HEK293T (cell line): Measurements from ENCODE around the gene CD59.
A peak's percentile ranks its signal among the peaks of the same experiment; 100 is the strongest.

ENCODE experiments used
- CTCF ChIA-PET: fragments of 350-600 bp; formaldehyde crosslinking; extraction: SDS; loops from one replicate; lab custom pipeline; 2021; ENCODE audit warnings: antibody characterized with exemption, inconsistent platforms; lab: Yijun Ruan, JAX
- POLR2A ChIA-PET: fragments of 350-600 bp; formaldehyde crosslinking; extraction: SDS; loops from one replicate; lab custom pipeline; 2020; ENCODE audit warnings: antibody characterized with exemption, inconsistent platforms; lab: Yijun Ruan, JAX
- DNase-seq: peaks from one replicate; pipeline ENCODE4 v3.0.0; 2012; ENCODE audit warnings: mixed read lengths; ENCODE audit errors: extremely low spot score
- ARNT ChIP-seq: fragments of 450-650 bp; IDR thresholded peaks from 2 replicates; pipeline ENCODE4 v1.6.1; 2017; ENCODE audit warnings: mild to moderate bottlenecking
- BHLHE40 ChIP-seq: fragments of 450-650 bp; IDR thresholded peaks from 2 replicates; pipeline ENCODE4 v1.6.1; 2016; ENCODE audit warnings: mild to moderate bottlenecking, moderate library complexity, borderline replicate concordance
- CTBP1 ChIP-seq: fragments of 450-650 bp; IDR thresholded peaks from 2 replicates; pipeline ENCODE4 v1.6.1; 2016; ENCODE audit warnings: borderline replicate concordance
- ELF4 ChIP-seq: fragments of 450-650 bp; IDR thresholded peaks from 2 replicates; pipeline ENCODE4 v1.6.1; 2017; ENCODE audit warnings: antibody characterized with exemption
- FOXA1 ChIP-seq: fragments of 450-650 bp; IDR thresholded peaks from 2 replicates; pipeline ENCODE4 v1.6.1; 2016; ENCODE audit warnings: mild to moderate bottlenecking
- FOXK2 ChIP-seq: fragments of 450-650 bp; IDR thresholded peaks from 2 replicates; pipeline ENCODE4 v1.6.1; 2016; ENCODE audit warnings: mild to moderate bottlenecking
- FOXM1 ChIP-seq: fragments of 450-650 bp; IDR thresholded peaks from 2 replicates; pipeline ENCODE4 v1.6.1; 2017; ENCODE audit warnings: mild to moderate bottlenecking, borderline replicate concordance
- HDGF ChIP-seq: fragments of 450-650 bp; IDR thresholded peaks from 2 replicates; pipeline ENCODE4 v1.6.1; 2017; ENCODE audit warnings: antibody characterized with exemption, borderline replicate concordance
- L3MBTL2 ChIP-seq: fragments of 450-650 bp; conservative IDR thresholded peaks from 2 replicates; pipeline ENCODE4 v1.6.1; 2016; ENCODE audit warnings: mild to moderate bottlenecking
- LEF1 ChIP-seq: fragments of 450-650 bp; IDR thresholded peaks from 2 replicates; pipeline ENCODE4 v1.6.1; 2017; ENCODE audit warnings: mild to moderate bottlenecking, borderline replicate concordance
- NFRKB ChIP-seq: fragments of 450-650 bp; IDR thresholded peaks from 2 replicates; pipeline ENCODE4 v1.6.1; 2016; ENCODE audit warnings: mild to moderate bottlenecking, moderate library complexity
- SP1 ChIP-seq: fragments of 450-650 bp; IDR thresholded peaks from 2 replicates; pipeline ENCODE4 v1.6.1; 2017
- SUZ12 ChIP-seq: fragments of 450-650 bp; IDR thresholded peaks from 2 replicates; pipeline ENCODE4 v1.6.1; 2016; ENCODE audit warnings: mild to moderate bottlenecking
- TARDBP ChIP-seq: fragments of 450-650 bp; IDR thresholded peaks from 2 replicates; pipeline ENCODE4 v1.6.1; 2016
- ZNF384 ChIP-seq: fragments of 450-650 bp; IDR thresholded peaks from 2 replicates; pipeline ENCODE4 v1.6.1; 2016
- TF ChIP-seq, protein P1 (sequence below): fragments of 450-650 bp; IDR thresholded peaks from 2 replicates; pipeline ENCODE4 v1.6.1; 2016

Gene CD59, protein sequence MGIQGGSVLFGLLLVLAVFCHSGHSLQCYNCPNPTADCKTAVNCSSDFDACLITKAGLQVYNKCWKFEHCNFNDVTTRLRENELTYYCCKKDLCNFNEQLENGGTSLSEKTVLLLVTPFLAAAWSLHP

DNA sequence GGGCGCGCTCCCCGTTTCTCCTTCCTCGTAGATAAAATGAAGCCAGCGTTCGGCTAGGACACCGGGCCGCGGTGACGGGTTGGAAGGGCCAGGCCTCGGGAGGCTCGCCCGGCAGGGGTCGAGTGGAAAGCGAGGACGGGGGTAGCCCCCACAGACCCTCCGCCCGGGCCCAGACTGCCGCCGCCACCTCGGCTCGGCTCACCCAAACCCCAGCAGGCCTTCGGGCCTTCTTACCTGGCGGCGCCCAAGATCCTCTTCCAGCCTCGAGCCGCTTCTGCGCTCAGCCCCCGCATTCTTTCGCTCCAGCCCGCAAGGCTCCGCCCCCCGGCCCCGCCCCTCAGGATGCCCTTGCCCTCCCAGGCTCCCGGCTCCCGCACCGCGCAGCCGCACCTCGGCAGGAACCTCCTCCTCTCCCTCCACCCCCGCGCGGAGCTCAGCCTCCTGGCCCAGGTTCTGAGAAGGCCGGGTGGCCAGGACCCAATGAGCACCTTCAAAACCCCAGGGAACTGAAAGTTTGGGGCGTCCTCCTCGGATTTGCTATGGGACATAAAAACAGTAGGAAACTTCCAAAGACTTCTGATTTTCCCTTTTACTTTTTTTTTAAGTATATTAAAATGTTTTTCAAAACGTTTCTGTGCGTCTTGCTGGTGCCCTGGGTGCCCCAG is at the start of gene CD59:
Gene CD59, minus strand, starts transcription at position 276 of the 665 bp plus-strand sequence. CDS start 13,978 bp downstream, outside the sequence.
- ChIA-PET CTCF (interaction anchor here (0.6 to 2.5 kb wide), 9 partner anchors 20 to 983 kb away, joined by 3 to 7 read pairs (median 3); no protein-coding TSS in a partner anchor), POLR2A (interaction anchor here (0.6 to 2.4 kb wide), 17 partner anchors 12 to 805 kb away, joined by 3 to 15 read pairs (median 3); partner anchors contain the start of genes C11orf91 and FBXO3)
- peak; percentile 95 for DNase-seq
- TF ChIP-seq SUZ12 (no peak), CTBP1 (no peak)

DNA sequence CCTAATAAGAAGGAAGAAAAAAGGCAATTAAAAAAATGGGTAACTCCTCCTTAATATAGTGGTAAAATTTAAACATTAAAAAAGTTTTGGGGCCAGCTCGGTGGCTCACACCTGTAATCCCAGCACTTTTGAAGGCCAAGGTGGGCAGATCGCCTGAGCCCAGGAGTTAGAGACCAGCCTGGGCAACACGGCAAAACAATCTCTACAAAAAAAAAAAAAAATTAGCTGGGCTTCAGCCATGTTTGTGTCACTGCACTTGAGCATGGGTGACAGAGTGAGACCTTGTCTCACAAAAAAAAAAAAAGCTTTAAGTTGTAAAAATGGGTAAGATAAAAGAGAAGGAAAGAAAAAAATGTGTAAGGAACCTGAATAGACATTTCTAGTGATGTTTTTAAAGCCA is 49.4 kb upstream of the CD59 start:
- ChIA-PET CTCF (no interaction called here), POLR2A (no interaction called here)
- no peak for DNase-seq
- TF ChIP-seq CTBP1 (no peak), BHLHE40 (no peak), SP1 (no peak)

DNA sequence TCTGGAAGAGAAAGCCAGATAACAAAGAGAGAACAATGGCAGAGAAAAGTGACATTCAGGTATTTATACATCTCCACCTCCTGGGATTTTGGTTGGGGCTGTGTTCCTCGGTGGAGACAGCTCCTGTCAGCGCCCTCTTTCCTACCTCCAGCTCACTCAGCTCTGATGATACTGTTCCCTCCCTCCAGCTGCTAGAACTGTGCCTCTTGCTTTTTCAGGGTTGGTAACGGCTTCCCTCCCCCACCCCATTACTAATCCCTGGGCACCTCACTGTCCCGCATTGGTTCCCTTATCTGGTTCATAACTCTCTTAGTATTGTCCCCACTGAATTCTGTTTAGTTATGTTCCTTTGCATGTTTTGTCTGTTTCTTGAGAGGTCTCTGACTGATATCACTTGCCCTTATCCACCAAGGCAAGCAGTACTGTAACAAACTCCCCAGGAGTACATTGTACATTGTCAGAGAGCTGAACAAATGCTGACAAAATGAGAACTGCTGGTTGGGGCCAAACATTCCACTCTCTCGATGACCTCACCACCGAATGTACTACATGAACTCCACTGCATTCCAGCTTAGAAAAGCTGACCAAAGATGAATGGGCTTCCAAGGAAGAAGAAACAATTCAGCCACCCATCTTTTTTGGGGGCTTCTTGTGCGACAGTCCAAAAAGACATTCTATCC is 43.8 kb upstream of the CD59 start:
- ChIA-PET POLR2A (interaction anchor here (0.9 kb wide), 1 partner anchor 22 kb away, joined by 5 read pairs; no protein-coding TSS in a partner anchor), CTCF (interaction anchor here (0.9 kb wide), 2 partner anchors 25 to 49 kb away, joined by 3 to 4 read pairs; no protein-coding TSS in a partner anchor)
- no peak for DNase-seq
- no peak for TF ChIP-seq NFRKB
- TF ChIP-seq HDGF = no peak
- TF ChIP-seq BHLHE40 = no peak
- TF ChIP-seq SUZ12 = no peak
- no peak for TF ChIP-seq LEF1
- no peak for TF ChIP-seq FOXK2
- no peak for TF ChIP-seq ELF4
- TF ChIP-seq CTBP1 = no peak
- TF ChIP-seq L3MBTL2 = no peak
- TF ChIP-seq ARNT = no peak
- TF ChIP-seq, protein P1, sequence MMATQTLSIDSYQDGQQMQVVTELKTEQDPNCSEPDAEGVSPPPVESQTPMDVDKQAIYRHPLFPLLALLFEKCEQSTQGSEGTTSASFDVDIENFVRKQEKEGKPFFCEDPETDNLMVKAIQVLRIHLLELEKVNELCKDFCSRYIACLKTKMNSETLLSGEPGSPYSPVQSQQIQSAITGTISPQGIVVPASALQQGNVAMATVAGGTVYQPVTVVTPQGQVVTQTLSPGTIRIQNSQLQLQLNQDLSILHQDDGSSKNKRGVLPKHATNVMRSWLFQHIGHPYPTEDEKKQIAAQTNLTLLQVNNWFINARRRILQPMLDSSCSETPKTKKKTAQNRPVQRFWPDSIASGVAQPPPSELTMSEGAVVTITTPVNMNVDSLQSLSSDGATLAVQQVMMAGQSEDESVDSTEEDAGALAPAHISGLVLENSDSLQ = no peak
- no peak for TF ChIP-seq FOXA1
- TF ChIP-seq FOXM1 = no peak
- TF ChIP-seq ZNF384 = no peak
- no peak for TF ChIP-seq SP1
- TF ChIP-seq TARDBP = no peak

DNA sequence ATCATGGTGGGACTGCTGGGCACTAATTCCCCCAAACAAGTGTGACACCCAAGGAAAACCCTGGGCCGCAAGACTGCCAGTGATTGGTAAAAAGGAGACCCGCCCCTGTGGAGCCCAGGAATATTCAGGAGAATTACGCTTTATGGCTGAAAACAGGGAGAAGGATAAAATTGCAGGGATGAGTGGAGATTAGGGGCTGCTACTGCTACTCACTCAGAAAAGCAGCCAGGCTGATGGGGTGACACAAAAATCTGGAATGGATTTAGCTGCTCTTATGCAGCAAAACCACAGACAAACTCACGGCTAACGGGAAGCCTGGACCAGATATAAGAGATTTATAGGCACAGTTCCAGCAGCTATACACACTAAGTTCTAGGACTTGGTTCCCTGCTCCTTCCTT is 42.5 kb upstream of the CD59 start:
- DNase-seq = peak; percentile 17
- ChIA-PET POLR2A (interaction anchor here (1.2 kb wide), 1 partner anchor 42 kb away, joined by 5 read pairs; the partner anchor contains the start of gene CD59), CTCF (no interaction called here)
- TF ChIP-seq CTBP1 (no peak), ELF4 (no peak), LEF1 (no peak), BHLHE40 (no peak), ZNF384 (no peak), SP1 (no peak), ARNT (no peak), TARDBP (no peak), SUZ12 (no peak), FOXK2 (no peak), L3MBTL2 (no peak), NFRKB (no peak), FOXA1 (no peak), FOXM1 (no peak), HDGF (no peak)
- TF ChIP-seq, protein P1 = no peak

DNA sequence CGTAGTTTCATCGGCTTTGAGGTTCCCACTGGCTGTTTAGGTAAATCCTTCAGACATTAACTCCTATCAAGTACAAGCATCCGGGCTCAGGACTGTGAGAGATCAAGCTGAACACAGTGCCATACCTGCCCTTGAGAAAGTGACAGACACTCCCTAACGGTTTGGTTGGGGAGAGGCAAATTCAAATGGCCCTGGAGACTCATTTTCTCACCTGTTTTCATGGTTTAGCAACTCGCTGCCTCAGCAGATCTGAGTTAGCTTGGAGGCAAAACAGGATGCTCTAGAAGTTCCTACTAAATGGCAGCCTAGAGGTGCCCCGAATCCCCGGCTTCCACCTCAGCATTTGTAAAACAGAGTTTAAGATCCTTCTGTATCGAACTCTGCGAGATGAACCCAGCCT is 41.7 kb upstream of the CD59 start:
- ChIA-PET CTCF (no interaction called here), POLR2A (interaction anchor here (1.2 to 1.6 kb wide), 2 partner anchors 13 to 41 kb away, joined by 3 to 5 read pairs; partner anchors contain the start of gene CD59)
- DNase-seq = no peak
- TF ChIP-seq, protein P1 = no peak
- TF ChIP-seq TARDBP (no peak), FOXK2 (no peak), L3MBTL2 (no peak), BHLHE40 (no peak), ELF4 (no peak), ARNT (no peak)

DNA sequence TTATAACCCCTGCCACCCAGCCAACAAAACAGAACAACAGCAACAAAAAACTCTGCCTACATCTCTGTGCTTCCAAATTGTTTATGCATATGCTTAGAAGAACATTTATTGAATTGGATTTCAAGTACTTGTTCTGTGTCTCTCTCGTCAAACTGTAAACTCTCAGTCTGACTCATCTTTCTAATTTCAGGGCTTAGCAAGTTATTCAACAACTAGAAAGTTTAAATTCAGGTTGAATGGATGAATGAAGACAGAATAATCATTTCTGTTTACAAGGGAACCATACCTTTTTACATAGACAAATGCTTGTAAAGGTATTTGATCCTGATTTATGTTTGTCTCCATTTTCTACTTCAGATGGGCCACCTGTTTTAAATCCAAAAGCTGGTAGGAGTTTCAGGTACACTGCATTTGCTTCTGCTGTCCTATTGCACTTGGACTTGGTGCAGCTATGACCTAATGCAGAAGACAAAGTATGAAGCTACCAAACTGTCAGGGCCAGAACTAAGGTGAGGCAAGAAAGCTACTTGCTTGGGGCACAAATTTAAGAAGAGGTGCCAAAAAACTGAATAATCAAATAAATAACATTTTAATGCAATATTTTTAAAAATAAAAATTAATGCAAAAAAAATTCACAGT is 39.7 kb upstream of the CD59 start:
- ChIA-PET POLR2A (interaction anchor here (0.6 kb wide), 1 partner anchor 128 kb away, joined by 4 read pairs; no protein-coding TSS in a partner anchor), CTCF (no interaction called here)
- TF ChIP-seq SUZ12 (no peak), ELF4 (no peak), NFRKB (no peak), TARDBP (no peak), SP1 (no peak), FOXA1 (no peak), FOXK2 (no peak)
- no peak for DNase-seq
